Measurements from ENCODE around the gene ID2. TPM values are rescaled to one million over a fixed set of nuclear protein-coding genes. Genes with fewer than 3 reads are reported as not detected.

ID2 gene
- polyA plus RNA-seq, 1 donor from 2014 or later: 71.6 TPM

GRCh38 chr2:8729939-8730338 lies 48.1 kb downstream of the ID2 start:
- H3K9ac ChIP-seq (ENCODE audit: low read length): no peak overlapping the region
- H3K36me3 ChIP-seq (ENCODE audit: insufficient read depth, low read length): peaks cover 23% of the 10 kb centered on the region
- no peak overlapping the region for H2AFZ ChIP-seq (ENCODE audit: low read depth, low read length)
- no peak overlapping the region for H3K4me2 ChIP-seq (ENCODE audit: low read length)
- H3F3A ChIP-seq (ENCODE audit: insufficient read depth, low read length, poor library complexity, severe bottlenecking): no peaks in the 10 kb centered on the region
- H3K27me3 ChIP-seq (ENCODE audit: insufficient read depth, low read depth, low read length): no peaks in the 10 kb centered on the region
- H3K9me2 ChIP-seq (ENCODE audit: insufficient read depth, low read length): no peaks in the 10 kb centered on the region
- no peaks in the 10 kb centered on the region for H4K20me1 ChIP-seq (ENCODE audit: insufficient read depth)
- no peaks in the 10 kb centered on the region for H3K79me2 ChIP-seq (replicated peaks; ENCODE audit: insufficient read depth, low read length)
- TF ChIP-seq TAF1 (IDR thresholded peaks at IDR 0.05; ENCODE audit: low read depth) (no peak), RAD21 (conservative IDR thresholded peaks at IDR 0.05) (no peak), EZH2 (IDR thresholded peaks at IDR 0.05; ENCODE audit: borderline replicate concordance, insufficient read depth, low read length, poor library complexity, severe bottlenecking) (no peak), REST (IDR thresholded peaks at IDR 0.05; ENCODE audit: borderline replicate concordance) (no peak), MXI1 (conservative IDR thresholded peaks at IDR 0.05; ENCODE audit: poor library complexity, severe bottlenecking) (no peak), EP300 (conservative IDR thresholded peaks at IDR 0.05; ENCODE audit: poor library complexity, severe bottlenecking) (no peak), POLR2AphosphoS5 (IDR thresholded peaks at IDR 0.05) (no peak)
- H3K4me3 ChIP-seq (ENCODE audit: low read length): no peak overlapping the region
- no peak overlapping the region for H3K27ac ChIP-seq (ENCODE audit: low read length)
- H3K9me3 ChIP-seq (ENCODE audit: low read length): no peaks in the 10 kb centered on the region

- Histone ChIP-seq H3K9ac (ENCODE audit: low read length) (no peak overlapping the region), H3K36me3 (ENCODE audit: insufficient read depth, low read length) (peaks cover 31% of the 10 kb centered on the region)
Observed at GRCh38 chr2:8732601-8733000, 50.7 kb downstream of the ID2 start.

More at GRCh38 chr2:8732601-8733000, 50.7 kb downstream of the ID2 start:
- Histone ChIP-seq H3K4me2 (ENCODE audit: low read length) (no peak overlapping the region), H2AFZ (ENCODE audit: low read depth, low read length) (no peak overlapping the region), H3F3A (ENCODE audit: insufficient read depth, low read length, poor library complexity, severe bottlenecking) (no peaks in the 10 kb centered on the region), H3K79me2 (replicated peaks; ENCODE audit: insufficient read depth, low read length) (no peaks in the 10 kb centered on the region), H3K9me3 (ENCODE audit: low read length) (no peaks in the 10 kb centered on the region), H3K4me3 (ENCODE audit: low read length) (no peak overlapping the region), H3K27ac (ENCODE audit: low read length) (no peak overlapping the region), H3K27me3 (ENCODE audit: insufficient read depth, low read depth, low read length) (no peaks in the 10 kb centered on the region), H3K9me2 (ENCODE audit: insufficient read depth, low read length) (no peaks in the 10 kb centered on the region), H4K20me1 (ENCODE audit: insufficient read depth) (no peaks in the 10 kb centered on the region)
- no peak for TF ChIP-seq POLR2AphosphoS5 (IDR thresholded peaks at IDR 0.05)
- no peak for TF ChIP-seq EZH2 (IDR thresholded peaks at IDR 0.05; ENCODE audit: borderline replicate concordance, insufficient read depth, low read length, poor library complexity, severe bottlenecking)
- TF ChIP-seq TAF1 (IDR thresholded peaks at IDR 0.05; ENCODE audit: low read depth): no peak
- TF ChIP-seq RAD21 (conservative IDR thresholded peaks at IDR 0.05): no peak
- TF ChIP-seq REST (IDR thresholded peaks at IDR 0.05; ENCODE audit: borderline replicate concordance): no peak
- no peak for TF ChIP-seq MXI1 (conservative IDR thresholded peaks at IDR 0.05; ENCODE audit: poor library complexity, severe bottlenecking)
- TF ChIP-seq CTCF (IDR thresholded peaks at IDR 0.05; ENCODE audit: poor library complexity, severe bottlenecking): no peak

Other genes starting within 250 kb of the ID2 start
- 329 and 338 TPM in 2 replicates for gene KIDINS220, start 155.6 kb downstream of the ID2 start, polyA plus RNA-seq

Data from neural cell (in vitro differentiated cells).